Activated CD4-positive, alpha-beta T cell treated with anti-CD3 and anti-CD28 coated beads, Interleukin-2, amount 50 U/mL, for 48 hours (primary cell): ENCODE measurements around the gene MEF2B.
"Not testable (repeated sequence)": the region's sequence is repeated elsewhere in the genome, so short reads cannot be mapped to it uniquely, and the experiment has no call there.

ENCODE experiments used
- DNase-seq, 2 experiments: peaks; one replicate each; pipeline ENCODE4 v3.0.0-alpha.2; 2020

The MEF2B gene

DNA sequence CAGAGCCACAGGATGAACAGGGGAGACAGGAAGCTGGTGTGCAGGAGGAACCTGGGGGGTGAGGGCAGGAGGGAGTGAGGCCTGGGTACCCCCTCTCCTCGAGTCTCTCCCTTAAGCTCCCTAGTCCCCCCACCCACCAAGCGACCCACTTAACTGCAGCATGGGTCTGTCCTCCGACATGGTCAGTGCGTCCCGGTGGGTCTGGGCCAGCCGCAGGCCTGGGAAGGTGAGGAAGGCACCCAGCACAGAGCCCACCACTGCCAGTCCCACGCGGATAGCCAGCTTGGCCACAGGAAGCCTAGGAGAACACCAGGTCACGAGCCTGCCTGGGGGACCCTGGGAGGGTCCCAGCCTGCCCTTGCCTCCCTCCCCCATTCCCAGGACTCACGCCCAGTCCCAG lies 48.7 kb downstream of the MEF2B start:
- no peak for DNase-seq

DNA sequence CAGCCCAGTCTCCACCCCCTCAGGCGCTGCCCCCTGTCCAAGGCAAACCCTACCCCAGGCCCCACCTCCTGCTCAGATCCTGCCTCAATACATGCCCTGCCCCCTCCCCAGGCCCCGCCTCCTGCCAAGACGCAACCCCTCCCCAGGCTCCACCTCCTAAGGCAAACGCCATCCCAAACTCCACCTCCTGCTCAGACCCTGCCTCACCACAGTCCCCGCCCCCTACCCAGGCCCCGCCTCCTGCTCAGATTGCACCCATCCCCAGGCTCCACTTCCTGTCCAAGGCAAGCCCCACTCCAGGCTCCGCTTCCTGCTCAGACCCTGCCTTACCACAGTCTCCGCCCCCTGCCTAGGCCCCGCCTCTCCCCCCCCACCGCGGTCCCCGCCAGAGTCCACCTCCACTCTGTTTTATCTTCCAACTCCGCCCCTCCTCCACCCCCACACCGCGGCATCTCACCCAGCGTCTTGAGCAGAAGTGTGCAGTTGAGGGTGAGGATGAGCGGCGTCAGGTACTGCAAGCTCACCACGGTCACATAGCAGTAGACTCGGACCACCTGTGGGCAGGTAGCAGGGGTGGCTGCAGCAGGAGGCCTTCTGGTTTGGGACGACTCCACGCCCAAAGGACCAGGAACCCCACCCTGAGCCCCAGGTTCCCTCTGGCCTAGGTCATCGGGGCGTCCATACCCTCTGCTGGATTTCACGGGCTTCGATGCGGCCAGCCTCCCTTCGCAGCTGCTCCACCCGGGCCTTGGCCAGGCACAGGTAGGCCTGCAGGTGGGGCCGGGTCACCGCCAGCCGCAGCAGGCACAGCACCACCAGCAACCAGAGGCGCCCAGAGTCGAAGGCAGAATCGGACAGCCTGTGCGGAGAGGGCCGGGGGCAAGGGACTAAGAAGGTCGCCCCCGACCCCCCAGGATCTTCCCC lies 49.5 kb downstream of the MEF2B start:
- DNase-seq: peak; percentile 46

DNA sequence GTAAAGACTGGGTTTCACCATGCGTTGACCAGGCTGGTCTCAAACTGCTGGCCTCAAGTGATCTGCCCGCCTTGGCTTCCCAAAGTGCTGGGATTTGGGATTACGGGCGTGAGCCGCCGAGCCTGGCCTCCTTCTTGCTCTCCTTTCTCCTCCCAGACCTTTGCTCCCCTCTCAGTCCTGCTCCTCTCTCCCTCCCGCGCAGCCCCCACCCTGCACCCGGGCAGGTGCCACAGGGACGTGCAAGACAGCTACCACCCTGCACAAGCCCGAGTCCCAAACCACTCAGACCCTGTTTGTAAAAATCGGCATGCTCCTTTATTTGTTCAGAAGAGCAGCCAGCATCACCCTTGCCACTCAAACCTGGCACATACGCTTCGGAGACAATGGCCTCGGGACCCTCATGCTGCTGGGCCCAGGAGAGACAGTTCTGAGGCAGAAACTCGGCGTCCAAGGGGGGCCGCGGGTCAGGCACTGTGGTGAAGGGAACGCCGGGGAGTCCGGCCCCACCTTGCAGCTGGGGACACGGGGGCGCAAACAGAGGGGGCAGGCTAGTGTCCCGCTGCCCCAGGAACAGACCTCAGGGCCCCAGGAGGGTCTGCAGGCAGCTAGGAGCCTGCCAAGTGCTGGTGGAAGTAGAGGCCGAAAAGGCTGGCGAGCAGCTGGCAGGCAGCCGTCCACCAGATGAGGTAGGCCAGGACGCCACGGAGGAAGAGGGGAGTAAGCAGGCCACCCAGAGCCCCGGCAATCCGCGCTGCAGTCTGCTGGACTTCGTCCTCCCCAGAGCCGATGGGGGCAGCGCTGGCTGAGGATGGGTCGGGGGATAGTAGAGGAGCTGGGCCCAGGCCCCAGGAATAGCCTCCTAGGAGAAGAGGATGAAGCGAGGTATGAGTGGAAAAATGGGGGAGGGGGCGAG lies 50.5 kb downstream of the MEF2B start:
- no peak for DNase-seq

DNA sequence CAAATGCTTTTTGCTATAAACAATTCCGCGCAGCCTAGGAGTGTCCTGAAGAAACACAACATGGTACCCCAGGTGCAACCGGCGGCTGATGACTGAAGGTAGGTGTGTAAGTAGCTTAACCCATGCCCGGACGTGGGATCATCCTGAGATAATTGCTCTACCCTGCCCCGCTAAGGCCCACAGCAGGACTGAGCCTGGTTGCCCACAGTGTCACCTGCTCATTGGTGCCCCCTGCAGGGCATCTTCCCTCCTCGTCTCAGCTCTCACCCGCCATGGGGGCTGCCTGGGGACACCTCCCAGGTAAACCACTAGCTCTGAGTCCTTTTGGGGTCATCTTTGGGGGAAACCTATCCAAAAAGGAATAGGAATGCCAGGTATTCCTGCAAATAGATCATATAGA lies 54.1 kb downstream of the MEF2B start:
- peak; percentile 61 to 69 for DNase-seq

DNA sequence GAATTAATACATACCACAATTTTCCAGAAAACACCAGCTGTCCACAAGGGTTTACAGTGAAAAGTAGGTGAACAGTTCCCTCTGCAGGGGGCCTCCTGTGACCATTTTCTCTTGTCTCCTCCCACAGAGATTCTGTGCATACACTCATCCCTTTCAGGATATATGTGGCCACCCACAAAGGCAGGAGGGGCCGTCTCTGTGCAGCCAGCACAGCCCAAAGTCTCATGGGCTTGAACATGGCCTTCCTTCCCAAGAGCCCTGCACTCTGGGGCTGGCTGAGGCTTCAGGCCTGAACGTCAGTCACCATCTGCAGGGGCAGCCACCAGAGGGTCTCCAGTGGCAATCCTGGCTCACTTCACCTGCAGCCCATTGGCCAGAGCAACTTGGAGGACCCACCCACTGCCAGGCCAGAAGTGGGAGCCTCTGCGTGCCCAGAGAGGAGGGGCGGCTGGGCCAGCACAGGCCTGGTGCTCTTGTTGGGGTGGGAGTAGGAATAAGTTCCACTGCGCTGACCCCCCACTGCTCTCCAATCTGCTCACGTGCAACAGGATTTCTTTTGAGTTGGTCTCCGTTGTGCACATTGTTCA lies 56.9 kb downstream of the MEF2B start:
- DNase-seq: no peak

DNA sequence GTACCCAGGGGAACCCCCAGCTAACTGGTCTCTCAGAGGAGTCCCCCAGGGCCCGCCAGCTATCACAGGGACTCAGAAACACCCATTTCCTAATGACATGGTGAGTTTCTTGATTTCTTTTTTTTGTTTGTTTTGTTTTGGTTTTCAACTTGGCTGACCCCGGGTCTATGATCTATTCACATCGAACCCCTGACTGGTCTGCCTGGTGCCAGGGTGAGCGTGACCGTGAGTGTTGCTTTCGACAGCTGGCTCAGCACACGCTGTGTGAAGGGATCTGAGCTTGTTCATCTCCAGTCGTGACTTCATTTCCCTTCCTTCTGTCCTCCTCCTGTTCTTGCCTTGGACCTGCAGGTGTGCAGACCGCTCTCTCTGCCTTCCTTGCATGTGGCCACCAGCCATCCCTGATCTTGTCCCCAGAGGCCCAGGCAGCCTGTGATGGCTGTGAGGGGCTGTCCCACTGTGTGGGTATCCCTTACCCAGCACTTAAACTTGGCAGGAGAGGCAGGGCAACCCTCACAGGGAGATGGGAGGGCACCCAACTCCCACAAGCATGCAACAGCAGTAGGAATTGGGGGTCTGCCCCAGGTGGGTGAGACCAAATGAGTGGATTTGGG lies 58.0 kb downstream of the MEF2B start:
- no peak for DNase-seq

DNA sequence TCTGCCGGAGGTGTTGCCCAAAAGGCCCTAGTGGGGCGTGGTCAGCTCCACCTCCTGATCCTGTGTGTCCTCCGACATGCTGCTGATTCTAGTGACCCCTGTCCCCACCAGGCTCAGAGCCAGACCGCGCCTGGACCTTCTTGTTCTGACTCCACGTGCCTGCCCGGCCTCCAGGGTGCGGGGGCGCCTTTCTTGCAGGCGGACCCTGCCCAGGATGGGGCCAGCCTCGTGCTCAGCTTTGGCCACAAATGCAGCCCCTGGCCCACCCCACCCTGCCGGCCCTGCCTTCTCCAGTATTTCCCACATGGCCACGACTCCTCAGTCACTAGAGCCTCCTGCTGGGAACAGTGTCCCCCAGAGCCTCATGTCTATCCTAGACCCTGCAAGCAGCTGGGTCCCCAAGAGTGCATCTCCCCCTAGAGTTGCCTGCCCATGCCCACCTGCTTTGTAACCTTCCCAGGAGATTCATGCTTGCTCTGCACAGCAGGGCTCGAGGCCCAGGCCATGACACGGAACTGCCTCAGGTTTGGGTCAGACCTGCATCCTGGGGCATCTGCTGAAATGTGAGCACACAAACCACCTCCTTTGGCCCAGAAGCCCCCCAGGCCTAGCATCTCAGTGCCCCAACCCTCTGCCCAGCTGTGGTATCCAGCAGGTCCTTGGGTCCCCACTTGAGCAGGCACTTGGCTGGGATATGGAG lies 58.8 kb downstream of the MEF2B start:
- DNase-seq: no peak

DNA sequence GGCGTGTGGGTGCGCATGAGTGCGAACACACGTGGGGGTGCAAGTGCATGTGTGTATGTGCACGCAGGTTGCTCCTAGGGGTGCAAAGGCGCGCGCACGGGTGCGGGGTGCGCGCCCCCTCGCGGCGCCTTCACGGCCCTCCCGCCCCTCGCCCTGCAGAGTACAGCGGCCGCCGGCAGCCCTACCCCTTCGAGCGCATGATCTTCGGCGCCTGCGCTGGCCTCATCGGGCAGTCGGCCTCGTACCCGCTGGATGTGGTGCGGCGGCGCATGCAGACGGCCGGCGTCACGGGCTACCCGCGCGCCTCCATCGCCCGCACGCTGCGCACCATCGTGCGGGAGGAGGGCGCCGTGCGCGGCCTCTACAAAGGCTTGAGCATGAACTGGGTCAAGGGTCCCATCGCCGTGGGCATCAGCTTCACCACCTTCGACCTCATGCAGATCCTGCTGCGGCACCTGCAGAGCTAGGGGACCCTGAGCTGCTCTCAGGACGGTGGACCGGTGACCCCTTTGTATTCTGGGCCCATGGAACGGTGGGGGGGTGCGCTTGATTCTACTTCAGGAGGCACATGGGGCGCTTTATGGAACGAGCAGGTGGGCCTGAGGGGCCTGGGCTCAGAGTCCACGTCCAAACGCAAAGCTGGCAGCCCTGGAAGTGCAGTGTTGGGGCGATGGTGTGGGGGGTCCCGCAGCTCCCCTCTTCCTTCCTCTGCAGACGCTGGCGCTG lies 59.5 kb downstream of the MEF2B start:
- DNase-seq: peak in 1 of 2 experiments; percentile 25

DNA sequence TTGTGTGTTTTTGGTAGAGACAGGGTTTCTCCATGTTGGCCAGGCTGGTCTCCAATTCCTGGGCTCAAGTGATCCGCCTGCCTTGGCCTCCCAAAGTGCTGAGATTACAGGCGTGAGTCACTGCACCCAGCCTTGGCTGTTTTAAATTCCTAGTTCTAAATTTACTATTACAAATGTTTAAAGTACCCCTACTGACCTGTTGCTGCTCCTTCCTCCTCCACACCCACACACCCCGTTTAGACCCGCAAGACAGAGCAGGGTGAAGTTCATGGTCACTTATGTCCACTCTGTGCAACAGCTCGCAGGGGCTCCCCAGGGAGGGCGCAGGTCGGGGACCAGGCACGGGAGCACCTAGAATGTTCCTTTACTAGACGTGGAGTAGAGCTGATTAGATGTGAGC lies 60.5 kb downstream of the MEF2B start:
- no peak for DNase-seq

DNA sequence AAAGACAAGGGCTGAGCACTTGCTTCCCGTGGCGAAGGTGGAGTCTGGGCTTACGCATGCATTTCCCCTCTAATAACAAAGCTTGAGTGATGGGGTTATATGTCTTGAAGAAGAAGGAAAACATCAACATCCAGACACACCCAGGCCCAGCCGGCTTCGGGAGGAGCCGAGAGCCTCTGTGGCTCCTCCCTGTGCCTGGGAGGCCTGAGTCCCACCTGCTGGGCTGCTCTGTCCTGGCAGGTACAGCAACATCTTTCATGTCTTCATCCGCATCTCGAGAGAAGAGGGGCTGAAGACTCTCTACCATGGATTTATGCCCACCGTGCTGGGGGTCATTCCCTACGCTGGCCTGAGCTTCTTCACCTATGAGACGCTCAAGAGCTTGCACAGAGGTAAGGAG lies 62.4 kb downstream of the MEF2B start:
- DNase-seq: no peak

DNA sequence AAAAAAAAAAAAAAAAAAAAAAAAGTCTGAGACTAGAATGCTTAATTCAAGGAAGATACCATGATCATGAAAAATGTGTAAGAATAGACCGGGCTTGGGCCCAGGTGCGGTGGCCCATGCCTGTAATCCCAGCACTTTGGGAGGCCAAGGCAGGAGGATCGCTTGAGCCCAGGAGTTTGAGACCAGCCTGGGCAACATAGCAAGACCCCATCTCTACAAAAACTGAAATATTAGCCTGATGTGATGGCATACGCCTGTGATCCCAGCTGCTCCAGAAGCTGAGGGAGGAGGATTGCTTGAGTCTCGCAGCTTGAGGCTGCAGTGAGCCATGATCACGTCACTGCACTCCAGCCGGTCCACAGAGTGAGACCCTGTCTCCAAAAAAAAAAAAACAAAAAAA lies 63.1 kb downstream of the MEF2B start:
- not testable (repeated sequence) for DNase-seq

DNA sequence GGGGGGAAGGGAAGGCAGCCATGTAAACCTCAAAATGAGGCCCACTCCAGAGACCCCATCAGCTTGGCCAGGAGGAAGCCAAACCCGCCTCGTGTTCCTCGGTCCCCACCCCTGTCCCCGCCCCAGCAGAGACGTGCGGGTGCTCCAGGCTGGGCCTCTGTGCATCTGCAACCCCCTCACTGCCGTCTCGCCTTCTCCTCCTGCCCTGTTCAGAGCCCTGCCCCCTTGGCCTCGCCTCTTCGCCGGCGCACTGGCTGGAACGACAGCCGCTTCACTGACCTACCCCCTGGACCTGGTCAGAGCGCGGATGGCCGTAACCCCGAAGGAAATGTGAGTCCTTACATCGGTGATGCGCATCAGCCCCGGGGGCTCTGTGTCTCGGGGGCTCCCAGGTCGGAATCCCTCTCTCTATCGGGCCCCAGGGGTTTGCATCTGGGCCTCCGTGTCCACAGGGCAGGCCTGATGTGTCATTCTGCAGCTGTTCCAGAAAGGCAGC lies 64.0 kb downstream of the MEF2B start:
- no peak for DNase-seq

DNA sequence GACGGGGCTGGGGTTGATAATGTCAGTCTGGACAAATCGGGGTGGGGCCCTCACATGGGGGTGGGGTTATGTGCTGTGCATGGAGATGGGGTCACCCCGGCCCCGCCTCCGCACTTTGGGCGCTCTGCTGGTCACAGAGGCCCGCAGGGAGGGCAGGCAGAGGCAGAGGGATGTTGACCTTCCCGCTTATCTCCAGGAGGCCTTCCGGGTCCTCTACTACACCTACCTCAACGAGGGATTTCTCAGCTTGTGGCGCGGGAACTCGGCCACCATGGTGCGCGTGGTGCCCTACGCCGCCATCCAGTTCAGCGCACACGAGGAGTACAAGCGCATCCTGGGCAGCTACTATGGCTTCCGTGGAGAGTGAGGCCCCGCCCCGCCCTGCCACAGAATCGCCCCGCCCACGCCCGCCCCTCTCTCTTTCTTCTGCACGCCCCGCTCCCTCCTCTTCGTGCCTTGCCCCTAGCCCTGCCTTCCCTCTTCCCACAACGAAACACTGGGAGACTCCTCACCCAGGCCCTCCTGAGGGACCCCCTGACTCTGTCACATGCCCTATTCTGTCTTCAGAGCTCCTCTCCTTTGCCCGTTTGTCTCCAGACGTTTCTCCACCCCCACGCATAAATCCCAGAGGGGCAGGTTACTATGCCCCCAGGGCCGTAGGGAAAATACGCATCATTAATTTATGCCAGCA lies 64.6 kb downstream of the MEF2B start:
- no peak for DNase-seq

DNA sequence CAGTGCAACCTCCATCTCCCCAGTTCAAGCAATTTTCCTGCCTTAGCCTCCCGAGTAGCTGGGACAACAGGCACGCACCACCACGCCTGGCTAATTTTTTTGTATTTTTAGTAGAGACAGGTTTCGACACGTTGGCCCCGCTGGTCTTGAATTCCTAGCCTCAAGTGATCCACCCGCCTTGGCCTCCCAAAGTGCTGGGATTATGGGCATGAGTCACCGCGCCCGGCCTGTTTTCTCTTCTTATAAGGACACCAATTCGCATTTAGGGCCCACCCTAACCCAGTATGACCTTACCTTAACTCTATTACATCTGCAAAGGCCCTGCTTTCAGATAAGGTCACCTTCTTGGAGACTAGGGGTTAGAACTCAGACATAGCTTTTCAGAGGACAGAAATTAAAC lies 66.9 kb downstream of the MEF2B start:
- DNase-seq: no peak

DNA sequence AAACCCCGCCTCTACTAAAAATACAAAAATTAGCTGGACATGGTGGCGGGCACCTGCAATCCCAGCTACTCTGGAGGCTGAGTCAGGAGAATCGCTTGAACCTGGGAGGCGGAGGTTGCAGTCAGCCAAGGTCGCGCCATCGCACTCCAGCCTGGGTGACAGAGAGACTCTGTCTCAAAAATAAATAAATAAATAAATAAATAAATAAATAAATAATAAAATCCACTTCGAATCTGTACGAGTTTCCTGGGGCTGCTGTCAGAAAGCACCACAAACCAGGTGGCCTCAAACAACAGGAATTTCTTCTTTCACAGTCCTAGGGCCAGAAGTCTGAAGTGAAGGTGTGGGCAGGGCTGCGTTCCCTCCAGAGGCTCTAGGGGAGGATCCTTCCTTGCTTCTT lies 67.5 kb downstream of the MEF2B start:
- DNase-seq: not testable (repeated sequence)

DNA sequence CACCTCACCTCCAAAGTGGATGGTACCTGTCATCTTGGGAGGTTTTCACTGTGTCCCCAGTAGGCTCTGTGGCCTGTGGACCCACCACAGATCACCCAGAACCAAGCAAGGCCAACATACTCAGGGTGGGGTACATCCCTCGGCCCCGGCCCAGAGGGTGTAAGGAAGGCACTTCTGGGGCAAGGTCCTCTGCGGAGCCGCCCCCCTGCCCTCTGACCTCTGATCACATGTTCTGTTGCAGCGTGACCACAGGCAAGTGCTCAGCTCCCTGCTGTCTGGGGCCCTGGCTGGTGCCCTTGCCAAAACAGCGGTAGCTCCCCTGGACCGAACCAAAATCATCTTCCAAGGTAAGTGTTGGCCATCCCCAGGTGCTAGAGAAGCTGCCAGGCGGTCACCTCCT lies 68.5 kb downstream of the MEF2B start:
- DNase-seq: no peak

DNA sequence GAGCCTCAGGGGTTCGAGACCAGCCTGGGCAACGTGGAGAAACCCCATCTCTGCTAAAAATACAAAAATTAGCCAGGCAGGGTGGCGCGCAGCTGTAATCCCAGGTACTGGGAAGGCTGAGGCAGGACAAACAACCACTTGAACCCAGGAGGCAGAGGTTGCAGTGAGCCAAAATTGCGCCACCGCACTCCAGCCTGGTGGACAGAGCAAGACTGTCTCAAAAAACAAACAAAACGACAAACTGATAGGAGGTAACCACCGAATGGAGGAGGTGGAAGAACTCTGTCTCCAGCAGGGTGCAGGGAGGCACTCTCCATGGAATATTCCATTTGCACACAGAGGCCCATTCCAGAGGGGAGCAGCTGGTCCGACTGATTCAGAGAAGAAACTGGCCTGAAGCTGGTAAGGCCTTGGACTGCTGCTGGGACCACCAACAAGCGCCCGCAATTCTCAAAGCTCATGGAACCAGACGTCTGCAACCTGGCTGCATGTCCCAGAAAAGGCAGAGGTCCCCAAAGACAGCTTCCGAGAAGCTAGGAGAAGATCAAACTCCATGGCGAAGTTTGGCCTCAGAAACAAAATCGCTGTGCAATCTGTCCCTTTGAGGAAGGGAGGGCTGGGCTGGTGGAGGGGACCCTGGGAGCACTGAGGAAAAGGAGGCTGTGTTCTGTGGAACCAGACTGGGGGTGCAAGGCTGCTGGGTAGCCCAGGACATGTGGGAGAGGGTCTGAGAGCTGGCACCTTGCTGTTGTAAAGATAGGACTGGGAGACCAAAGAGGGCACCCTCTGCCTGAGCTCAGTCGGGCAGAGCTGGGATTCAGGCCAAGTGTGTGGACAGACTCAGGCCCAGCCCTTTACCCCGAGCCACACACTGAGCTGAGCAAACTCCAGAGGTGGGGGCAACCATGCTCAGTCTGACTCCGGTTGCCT lies 71.1 kb downstream of the MEF2B start:
- DNase-seq: no peak

DNA sequence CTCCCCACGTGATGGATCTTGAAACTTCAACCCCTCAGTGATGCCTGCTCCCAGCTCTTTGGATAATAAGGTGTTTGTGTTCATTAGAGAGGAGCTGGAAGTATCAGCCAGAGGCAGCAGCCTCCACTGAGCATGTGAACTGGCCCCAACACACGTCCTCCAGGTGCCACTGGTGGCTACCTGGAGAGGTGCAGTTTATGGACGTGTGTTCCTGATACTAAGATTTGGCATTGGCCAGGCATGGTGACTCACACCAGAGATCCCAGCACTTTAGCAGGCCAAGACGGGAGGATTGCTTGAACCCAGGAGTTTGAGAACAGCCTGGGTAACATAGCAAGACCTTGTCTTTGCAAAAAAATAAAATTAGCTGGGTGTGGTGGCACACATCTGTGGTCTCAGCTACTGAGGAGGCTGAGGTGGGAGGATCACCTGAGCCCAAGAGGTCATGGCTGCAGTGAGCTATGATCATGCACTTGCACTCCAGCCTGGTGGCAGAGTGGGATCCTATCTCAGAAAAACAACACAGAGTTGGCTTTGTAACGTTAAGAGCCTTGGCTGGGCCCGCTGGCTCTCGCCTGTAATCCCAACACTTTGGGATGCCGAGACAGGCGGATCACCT lies 71.9 kb downstream of the MEF2B start:
- no peak for DNase-seq
